Measurements from ENCODE around the gene RAB14.

DNA sequence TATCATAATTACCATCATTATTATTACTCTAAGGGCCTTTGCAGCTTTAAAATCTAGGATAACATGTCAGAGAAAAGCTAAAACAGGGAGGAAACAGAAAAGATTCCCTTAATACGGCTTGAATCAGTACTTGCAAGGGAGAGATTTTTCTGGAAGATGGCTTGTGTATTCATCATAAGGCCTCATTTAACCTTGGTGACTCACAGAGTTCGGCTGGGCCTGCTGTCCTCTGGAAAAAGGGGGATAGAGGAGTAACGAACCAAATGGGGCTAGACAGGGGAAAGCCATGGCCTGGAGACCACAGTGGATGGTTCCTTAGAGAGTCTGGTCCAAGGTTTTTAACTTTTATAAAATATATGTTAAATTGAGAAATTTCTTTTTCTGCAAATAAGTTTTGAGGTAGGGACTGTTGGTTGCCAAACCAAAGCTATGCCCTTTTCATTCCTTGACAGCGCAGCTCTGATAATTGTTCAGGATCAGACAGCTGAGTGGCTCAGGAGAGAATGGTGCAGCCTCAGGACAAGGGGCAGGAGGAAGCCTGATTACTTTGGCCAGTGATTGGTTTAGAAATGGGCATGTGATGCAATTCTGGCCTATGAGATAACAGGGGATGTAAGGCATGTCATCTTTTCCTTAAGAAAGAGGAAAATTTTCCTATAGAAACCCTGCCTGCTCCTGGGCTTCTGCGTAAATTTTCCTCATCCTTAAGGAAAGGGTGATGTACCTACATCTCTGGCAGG lies 40.7 kb upstream of the RAB14 start:
- TF ChIP-seq POLR2AphosphoS5 (IDR thresholded peaks at IDR 0.05; ENCODE audit: borderline replicate concordance, low read depth, low read length) = no peak
- no peak for TF ChIP-seq EZH2 (IDR thresholded peaks at IDR 0.05)
